OCI-LY7 (cell line): ENCODE data around the gene COG8. TPM values are rescaled to one million over a fixed set of nuclear protein-coding genes. Genes with fewer than 3 reads are reported as not detected.

ENCODE experiments used
- BruUV-seq: library from RNA; stranded (reverse); fragments of 400-500 nt; replicated peaks from 2 replicates; lab custom pipeline; 2021; lab: Mats Ljungman, UMichigan
- CTCF ChIA-PET: fragments of 300-600 bp; sonication (Branson Sonifier 250); formaldehyde crosslinking; loops from one replicate; lab custom pipeline; 2022; ENCODE audit warnings: antibody characterized with exemption; ENCODE audit not compliant: unreplicated experiment; lab: Charles Lee
- POLR2A ChIA-PET: fragments of 300-600 bp; sonication (Branson Sonifier 250); formaldehyde crosslinking; loops from one replicate; lab custom pipeline; 2022; ENCODE audit warnings: antibody characterized with exemption; lab: Charles Lee
- DNase-seq: peaks from one replicate; pipeline ENCODE4 v3.0.0-alpha.2; 2015; ENCODE audit warnings: low spot score
- H2AFZ ChIP-seq: fragments of 200-600 bp; sonication (generic), shearing (Covaris generic); 2 replicates; pipeline ENCODE4 v1.6.1; 2014; ENCODE audit warnings: mild to moderate bottlenecking, antibody characterized with exemption, low read length, moderate library complexity
- H3K27ac ChIP-seq: fragments of 200-600 bp; sonication (generic); 2 replicates; pipeline ENCODE4 v1.5.1; 2014; ENCODE audit warnings: mixed run types, low read depth, mild to moderate bottlenecking, moderate library complexity, low read length, inconsistent platforms; ENCODE audit not compliant: poor library complexity, severe bottlenecking
- H3K36me3 ChIP-seq: fragments of 200-600 bp; sonication (generic); 2 replicates; pipeline ENCODE4 v1.6.1; 2014; ENCODE audit warnings: mild to moderate bottlenecking, antibody characterized with exemption, low read length, moderate library complexity, mixed read lengths; ENCODE audit not compliant: insufficient read depth
- H3K4me1 ChIP-seq: fragments of 200-600 bp; sonication (generic); 2 replicates; pipeline ENCODE4 v1.5.1; 2014; ENCODE audit warnings: mild to moderate bottlenecking, low read length; ENCODE audit not compliant: insufficient read depth, poor library complexity, severe bottlenecking
- H3K4me2 ChIP-seq: fragments of 200-600 bp; sonication (generic); 2 replicates; pipeline ENCODE4 v1.6.1; 2014; ENCODE audit warnings: mild to moderate bottlenecking, low read length
- H3K4me3 ChIP-seq: fragments of 200-600 bp; sonication (generic); 2 replicates; pipeline ENCODE4 v1.5.1; 2014; ENCODE audit warnings: mild to moderate bottlenecking, low read depth, low read length; ENCODE audit not compliant: poor library complexity, severe bottlenecking
- H3K79me2 ChIP-seq: fragments of 200-600 bp; sonication (generic); 2 replicates; pipeline ENCODE4 v1.6.1; 2016; ENCODE audit warnings: low read depth, mild to moderate bottlenecking, low read length, moderate library complexity, mixed read lengths; ENCODE audit not compliant: insufficient read depth
- H3K9me2 ChIP-seq: fragments of 200-600 bp; sonication (generic); 2 replicates; pipeline ENCODE4 v1.6.1; 2016; ENCODE audit warnings: mild to moderate bottlenecking, low read length, mixed read lengths; ENCODE audit not compliant: insufficient read depth
- H3K9me3 ChIP-seq: fragments of 200-600 bp; sonication (generic); 2 replicates; pipeline ENCODE4 v1.6.1; 2014; ENCODE audit warnings: mild to moderate bottlenecking, mixed run types, low read length, mixed read lengths
- H4K20me1 ChIP-seq: fragments of 200-600 bp; sonication (generic); 2 replicates; pipeline ENCODE4 v1.6.1; 2014; ENCODE audit warnings: mild to moderate bottlenecking, antibody characterized with exemption, low read length, moderate library complexity, mixed read lengths; ENCODE audit not compliant: insufficient read depth
- EZH2phosphoT487 ChIP-seq: fragments of 200-600 bp; sonication (generic); IDR thresholded peaks from 2 replicates; pipeline ENCODE4 v1.6.1; 2018; ENCODE audit warnings: low read depth, borderline replicate concordance, mild to moderate bottlenecking, mixed run types, antibody characterized with exemption, low read length, moderate library complexity, mixed read lengths
- intact Hi-C: fragments of 100-400 bp; cut with micrococcal nuclease; formaldehyde crosslinking; loops from one replicate; pipeline ENCODE4 v1.10.0; 2022; ENCODE audit not compliant: unreplicated experiment
- total RNA-seq, 2 experiments: library from RNA; depleted of rRNA in 1 of 2; stranded (reverse); fragments of >200 nt in 1 of 2; shearing (Covaris generic) in 1 of 2; gene quantifications; 2 replicates each; pipeline ENCODE4 v1.2.3, GENCODE V29; 2014 to 2022
- TF ChIP-seq, protein P1 (sequence below): fragments of 200-600 bp; sonication (generic); conservative IDR thresholded peaks from 2 replicates; pipeline ENCODE4 v1.5.1; 2014; ENCODE audit warnings: mild to moderate bottlenecking, antibody characterized with exemption, low read length, moderate library complexity, mixed read lengths

COG8 gene
- total RNA-seq, 2 experiments from 2014 or later, result 55.9 to 60.3 TPM

DNA sequence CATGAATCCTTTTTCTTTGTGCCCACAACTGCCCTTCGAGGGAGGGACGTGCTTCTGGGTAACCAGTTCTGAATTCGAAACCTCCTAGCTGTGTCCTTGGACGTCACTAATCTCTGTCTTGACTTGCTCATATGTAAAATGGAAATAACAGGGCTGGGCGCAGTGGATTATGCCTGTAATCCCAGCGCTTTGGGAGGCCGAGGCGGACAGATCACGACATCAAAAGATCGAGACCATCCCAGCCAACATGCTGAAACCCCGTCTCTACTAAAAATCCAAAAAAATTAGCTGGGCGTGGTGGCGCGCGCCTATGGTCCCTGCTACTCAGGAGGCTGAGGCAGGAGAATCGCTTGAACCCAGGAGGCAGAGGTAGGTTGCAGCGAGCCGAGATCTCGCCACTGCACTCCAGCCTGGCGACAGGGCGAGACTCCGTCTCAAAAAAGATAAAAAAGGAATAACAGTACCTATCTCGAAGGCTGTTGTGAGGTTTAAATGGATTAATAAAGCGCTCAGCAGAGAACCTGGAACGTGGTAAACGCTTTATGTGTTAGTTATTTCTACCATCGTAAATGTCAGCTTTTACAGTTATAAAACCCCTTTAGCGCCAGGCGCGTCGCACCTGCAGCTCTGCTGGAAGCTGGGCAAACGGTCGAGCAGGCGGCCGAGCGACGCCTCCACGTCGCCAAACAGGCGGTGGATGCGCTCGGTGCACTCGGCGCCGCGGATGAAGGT is 641 bp downstream of the COG8 start:
- Histone ChIP-seq H3K4me1 (peaks cover 32% of the 10 kb centered on the region), H4K20me1 (peaks cover 9% of the 10 kb centered on the region; the same call in 1 of the 2 replicates), H3K9me2 (no peaks in the 10 kb centered on the region), H3K27ac (peak overlapping the region; percentile 77), H3K4me3 (peak overlapping the region; percentile 94), H3K79me2 (peaks cover 57% of the 10 kb centered on the region), H3K36me3 (peaks cover 69% of the 10 kb centered on the region), H3K9me3 (no peaks in the 10 kb centered on the region), H2AFZ (peak overlapping the region; percentile 11; the same call in 1 of the 2 replicates), H3K4me2 (peak overlapping the region; percentile 85)
- no peak for TF ChIP-seq EZH2phosphoT487
- TF ChIP-seq, protein P1, sequence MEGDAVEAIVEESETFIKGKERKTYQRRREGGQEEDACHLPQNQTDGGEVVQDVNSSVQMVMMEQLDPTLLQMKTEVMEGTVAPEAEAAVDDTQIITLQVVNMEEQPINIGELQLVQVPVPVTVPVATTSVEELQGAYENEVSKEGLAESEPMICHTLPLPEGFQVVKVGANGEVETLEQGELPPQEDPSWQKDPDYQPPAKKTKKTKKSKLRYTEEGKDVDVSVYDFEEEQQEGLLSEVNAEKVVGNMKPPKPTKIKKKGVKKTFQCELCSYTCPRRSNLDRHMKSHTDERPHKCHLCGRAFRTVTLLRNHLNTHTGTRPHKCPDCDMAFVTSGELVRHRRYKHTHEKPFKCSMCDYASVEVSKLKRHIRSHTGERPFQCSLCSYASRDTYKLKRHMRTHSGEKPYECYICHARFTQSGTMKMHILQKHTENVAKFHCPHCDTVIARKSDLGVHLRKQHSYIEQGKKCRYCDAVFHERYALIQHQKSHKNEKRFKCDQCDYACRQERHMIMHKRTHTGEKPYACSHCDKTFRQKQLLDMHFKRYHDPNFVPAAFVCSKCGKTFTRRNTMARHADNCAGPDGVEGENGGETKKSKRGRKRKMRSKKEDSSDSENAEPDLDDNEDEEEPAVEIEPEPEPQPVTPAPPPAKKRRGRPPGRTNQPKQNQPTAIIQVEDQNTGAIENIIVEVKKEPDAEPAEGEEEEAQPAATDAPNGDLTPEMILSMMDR, result no peak
- POLR2A ChIA-PET, result interaction anchor here (0.5 to 1.3 kb wide), 2 partner anchors 10 to 1299 kb away, joined by 3 to 5 read pairs; no protein-coding TSS in a partner anchor
- CTCF ChIA-PET, result no interaction called here
- no peak for DNase-seq
- intact Hi-C loops, result loop anchor here (1.0 to 10.0 kb wide), 5 partner anchors 8 to 426 kb away; partner anchors contain the start of genes NFAT5, PDF, VPS4A and WWP2
- no TSS peak for BruUV-seq

DNA sequence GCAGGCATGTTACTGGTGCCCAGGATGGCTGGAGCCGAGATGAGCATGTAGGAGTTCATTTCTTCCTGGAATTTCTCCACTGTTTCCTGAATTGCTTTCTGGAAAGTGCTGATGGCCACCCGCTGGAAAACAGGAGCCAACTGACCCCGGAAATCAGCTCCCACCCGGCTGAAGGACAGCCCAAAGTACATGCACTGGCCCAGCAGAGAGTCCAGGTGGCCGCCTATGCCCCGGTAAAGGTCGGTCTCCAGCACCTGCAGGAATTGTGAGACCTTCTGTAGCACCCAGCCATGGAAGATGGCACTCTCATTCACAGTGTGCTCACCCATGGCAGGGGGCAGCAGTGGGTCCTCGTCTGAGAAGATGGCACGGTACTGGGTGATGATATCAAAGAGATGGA is 4.7 kb downstream of the COG8 start:
- peaks cover 53% of the 10 kb centered on the region for H3K36me3 ChIP-seq
- H4K20me1 ChIP-seq, result peaks cover 1% of the 10 kb centered on the region; the same call in 1 of the 2 replicates
- intact Hi-C loops, result loop anchor here (10.0 kb wide), 1 partner anchor 430 kb away; the partner anchor contains the start of gene WWP2
- ChIA-PET CTCF (no interaction called here), POLR2A (interaction anchor here (0.5 to 0.6 kb wide), 2 partner anchors 85 to 199 kb away, joined by 4 read pairs; no protein-coding TSS in a partner anchor)
- no peak overlapping the region for H3K4me3 ChIP-seq
- no peak overlapping the region for H3K27ac ChIP-seq
- TF ChIP-seq EZH2phosphoT487, result no peak
- TF ChIP-seq, protein P1, result no peak
- H3K4me2 ChIP-seq, result no peak overlapping the region
- peaks cover 24% of the 10 kb centered on the region for H3K4me1 ChIP-seq
- DNase-seq, result no peak
- H3K9me2 ChIP-seq, result no peaks in the 10 kb centered on the region
- no peaks in the 10 kb centered on the region for H3K9me3 ChIP-seq
- no peak overlapping the region for H2AFZ ChIP-seq
- BruUV-seq, result no TSS peak
- H3K79me2 ChIP-seq, result peaks cover 34% of the 10 kb centered on the region
